Sigmoid colon (tissue), 4 donors: ENCODE results near the gene PDE9A.

Experiments
- EP300 ChIP-seq, 4 donors: sonication (generic); formaldehyde crosslinking; IDR thresholded peaks; one replicate each; pipeline ENCODE4 v1.6.1; 2017; ENCODE audit warnings: antibody characterized with exemption in 4 of 4
- POLR2A ChIP-seq, 2 donors: fragments of 450-650 bp; IDR thresholded peaks; one replicate each; pipeline ENCODE4 v1.6.1; 2016; ENCODE audit warnings: antibody characterized with exemption in 2 of 2, mild to moderate bottlenecking in 2 of 2, moderate library complexity in 2 of 2
- POLR2AphosphoS5 ChIP-seq, 4 donors: sonication (generic); formaldehyde crosslinking; IDR thresholded peaks; one replicate each; pipeline ENCODE4 v1.6.1; 2017; ENCODE audit warnings: antibody characterized with exemption in 4 of 4
- TF ChIP-seq, protein P1 (sequence below), 4 experiments: fragments of 450-650 bp in 3 of 4; fragments of 200-600 bp in 1 of 4; IDR thresholded peaks; one replicate each; pipeline ENCODE4 v1.5.1; 2016 to 2019; ENCODE audit warnings: antibody characterized with exemption in 4 of 4, mild to moderate bottlenecking in 3 of 4, moderate library complexity in 2 of 4

DNA sequence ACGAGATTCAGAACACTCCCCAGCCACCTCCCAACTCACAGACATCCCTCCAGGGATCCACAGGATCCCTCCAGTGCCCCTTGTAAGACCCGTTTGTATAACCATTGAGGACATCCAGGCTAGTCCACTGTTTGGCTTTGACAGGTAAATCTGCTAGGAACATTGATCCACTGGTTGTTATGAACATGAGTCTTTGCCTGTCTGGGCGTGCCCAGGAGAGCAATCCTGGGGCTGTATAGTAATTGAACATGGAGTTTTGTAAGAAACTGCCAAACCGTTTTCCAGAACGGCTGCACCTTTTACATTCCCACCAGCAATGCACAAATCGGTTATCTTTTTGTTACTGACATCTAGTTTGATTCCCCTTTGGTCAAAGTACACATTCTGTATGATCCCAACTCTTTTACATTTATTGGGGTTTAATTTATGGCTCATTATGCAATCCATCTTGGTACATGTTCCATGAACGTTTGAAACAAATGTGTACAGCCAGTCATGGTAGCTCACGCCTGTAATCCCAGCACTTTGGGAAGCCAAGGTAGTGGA, 137.2 kb downstream of the PDE9A start:
- TF ChIP-seq, protein P1, sequence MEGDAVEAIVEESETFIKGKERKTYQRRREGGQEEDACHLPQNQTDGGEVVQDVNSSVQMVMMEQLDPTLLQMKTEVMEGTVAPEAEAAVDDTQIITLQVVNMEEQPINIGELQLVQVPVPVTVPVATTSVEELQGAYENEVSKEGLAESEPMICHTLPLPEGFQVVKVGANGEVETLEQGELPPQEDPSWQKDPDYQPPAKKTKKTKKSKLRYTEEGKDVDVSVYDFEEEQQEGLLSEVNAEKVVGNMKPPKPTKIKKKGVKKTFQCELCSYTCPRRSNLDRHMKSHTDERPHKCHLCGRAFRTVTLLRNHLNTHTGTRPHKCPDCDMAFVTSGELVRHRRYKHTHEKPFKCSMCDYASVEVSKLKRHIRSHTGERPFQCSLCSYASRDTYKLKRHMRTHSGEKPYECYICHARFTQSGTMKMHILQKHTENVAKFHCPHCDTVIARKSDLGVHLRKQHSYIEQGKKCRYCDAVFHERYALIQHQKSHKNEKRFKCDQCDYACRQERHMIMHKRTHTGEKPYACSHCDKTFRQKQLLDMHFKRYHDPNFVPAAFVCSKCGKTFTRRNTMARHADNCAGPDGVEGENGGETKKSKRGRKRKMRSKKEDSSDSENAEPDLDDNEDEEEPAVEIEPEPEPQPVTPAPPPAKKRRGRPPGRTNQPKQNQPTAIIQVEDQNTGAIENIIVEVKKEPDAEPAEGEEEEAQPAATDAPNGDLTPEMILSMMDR (IDR thresholded peaks at IDR 0.05) = no peak
- TF ChIP-seq EP300 (IDR thresholded peaks at IDR 0.05) (no peak), POLR2A (IDR thresholded peaks at IDR 0.05) (no peak), POLR2AphosphoS5 (IDR thresholded peaks at IDR 0.05) (no peak)
